Spleen (tissue), 7 donors: ENCODE measurements around the gene LIN7A.

Experiments
- CTCF ChIP-seq, 11 experiments: fragments of 200-600 bp in 7 of 11; fragments of 450-650 bp in 4 of 11; sonication (generic) in 4 of 11; IDR thresholded peaks in 8 of 11; conservative IDR thresholded peaks in 3 of 11; 1 replicate in 7 of 11; 2 replicates in 4 of 11; pipeline versions ENCODE4 v1.4.0 to v1.8.0; 2016 to 2021; ENCODE audit warnings: antibody characterized with exemption in 11 of 11, inconsistent platforms in 4 of 11, mild to moderate bottlenecking in 1 of 11
- POLR2A ChIP-seq, 3 donors: fragments of 450-650 bp; IDR thresholded peaks; one replicate each; pipeline ENCODE4 v1.5.1; 2017; ENCODE audit warnings: antibody characterized with exemption in 3 of 3, mild to moderate bottlenecking in 1 of 3
- donor health status: DM: no; HTN: no; CAD: no; lungs with moderate emphysema.
- donor health status: DM: no; HTN: no; CAD: no.
- donor health status: DM: no; HTN: no; CAD: no.

- no peak for TF ChIP-seq POLR2A (IDR thresholded peaks at IDR 0.05)
- TF ChIP-seq CTCF (IDR thresholded peaks at IDR 0.05 in 8 of 11, conservative IDR thresholded peaks at IDR 0.05 in 3 of 11), result no peak
These were observed 73.5 kb downstream of the LIN7A start for GRCh38 chr12:80864046-80864735.
